C4-2B (cell line): ENCODE results near the gene DYNLL2.

Experiments used
- ZFX ChIP-seq: fragments of 450-650 bp; IDR thresholded peaks from 2 replicates; pipeline ENCODE4 v1.6.1; 2017
- TF ChIP-seq, protein P1 (sequence below): fragments of 450-650 bp; conservative IDR thresholded peaks from 2 replicates; pipeline ENCODE4 v1.5.1; 2017; ENCODE audit warnings: mild to moderate bottlenecking

DNA sequence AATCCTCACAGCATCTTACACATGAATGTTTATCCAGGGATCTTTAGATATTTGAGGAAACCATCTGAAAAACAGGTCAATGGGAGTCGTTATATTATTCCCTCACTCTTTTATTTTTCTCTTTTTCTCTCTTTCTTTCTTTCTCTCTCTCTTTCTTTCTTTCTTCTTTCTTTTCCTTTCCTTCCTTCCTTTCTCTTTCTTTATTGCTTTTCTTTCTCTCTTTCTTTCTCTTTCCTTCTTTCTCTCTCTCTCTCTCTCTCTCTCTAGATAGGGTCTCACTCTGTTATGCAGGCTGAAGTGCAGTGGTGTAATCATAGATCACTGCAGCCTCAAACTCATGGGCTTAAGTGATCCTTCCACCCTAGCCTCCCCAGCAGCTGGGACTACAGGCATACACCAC lies 44.6 kb downstream of the DYNLL2 start:
- TF ChIP-seq, protein P1, sequence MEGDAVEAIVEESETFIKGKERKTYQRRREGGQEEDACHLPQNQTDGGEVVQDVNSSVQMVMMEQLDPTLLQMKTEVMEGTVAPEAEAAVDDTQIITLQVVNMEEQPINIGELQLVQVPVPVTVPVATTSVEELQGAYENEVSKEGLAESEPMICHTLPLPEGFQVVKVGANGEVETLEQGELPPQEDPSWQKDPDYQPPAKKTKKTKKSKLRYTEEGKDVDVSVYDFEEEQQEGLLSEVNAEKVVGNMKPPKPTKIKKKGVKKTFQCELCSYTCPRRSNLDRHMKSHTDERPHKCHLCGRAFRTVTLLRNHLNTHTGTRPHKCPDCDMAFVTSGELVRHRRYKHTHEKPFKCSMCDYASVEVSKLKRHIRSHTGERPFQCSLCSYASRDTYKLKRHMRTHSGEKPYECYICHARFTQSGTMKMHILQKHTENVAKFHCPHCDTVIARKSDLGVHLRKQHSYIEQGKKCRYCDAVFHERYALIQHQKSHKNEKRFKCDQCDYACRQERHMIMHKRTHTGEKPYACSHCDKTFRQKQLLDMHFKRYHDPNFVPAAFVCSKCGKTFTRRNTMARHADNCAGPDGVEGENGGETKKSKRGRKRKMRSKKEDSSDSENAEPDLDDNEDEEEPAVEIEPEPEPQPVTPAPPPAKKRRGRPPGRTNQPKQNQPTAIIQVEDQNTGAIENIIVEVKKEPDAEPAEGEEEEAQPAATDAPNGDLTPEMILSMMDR, result no peak
- TF ChIP-seq ZFX, result no peak
